A673 (cell line): ENCODE data around the gene IL1B. TPM values are rescaled to one million over a fixed set of nuclear protein-coding genes. Genes with fewer than 3 reads are reported as not detected.

Experiments used
- BruUV-seq: library from RNA; stranded (reverse); fragments of 400-500 nt; replicated peaks from 2 replicates; lab custom pipeline; 2021; lab: Mats Ljungman, UMichigan
- CTCF ChIA-PET: fragments of 300-600 bp; sonication (Branson Sonifier 250); formaldehyde crosslinking; loops from one replicate; lab custom pipeline; 2022; ENCODE audit warnings: antibody characterized with exemption; lab: Charles Lee
- POLR2A ChIA-PET: fragments of 300-600 bp; sonication (Branson Sonifier 250); formaldehyde crosslinking; loops from one replicate; lab custom pipeline; 2022; ENCODE audit warnings: antibody characterized with exemption; ENCODE audit not compliant: low non-redundant PET; lab: Charles Lee
- DNase-seq: peaks from one replicate; pipeline ENCODE4 v3.0.0-alpha.2; 2015; ENCODE audit warnings: low spot score
- H3K27ac ChIP-seq: fragments of 200-600 bp; sonication (generic); 2 replicates; pipeline ENCODE4 v1.5.1; 2016; ENCODE audit warnings: mixed run types, low read depth, mild to moderate bottlenecking, mixed read lengths, antibody characterized with exemption, low read length; ENCODE audit not compliant: poor library complexity, severe bottlenecking
- H3K27me3 ChIP-seq: fragments of 200-600 bp; sonication (generic); replicated peaks from 2 replicates; pipeline ENCODE4 v1.6.1; 2017; ENCODE audit warnings: mixed run types, low read depth, mild to moderate bottlenecking, mixed read lengths, antibody characterized with exemption, low read length; ENCODE audit not compliant: insufficient read depth, poor library complexity
- H3K36me3 ChIP-seq: fragments of 200-600 bp; sonication (generic); 2 replicates; pipeline ENCODE4 v1.6.1; 2016; ENCODE audit warnings: mixed run types, mild to moderate bottlenecking, mixed read lengths, antibody characterized with exemption, low read length; ENCODE audit not compliant: insufficient read depth, poor library complexity, severe bottlenecking
- H3K4me1 ChIP-seq: fragments of 200-600 bp; sonication (generic); 2 replicates; pipeline ENCODE4 v1.6.1; 2017; ENCODE audit warnings: mixed run types, mild to moderate bottlenecking, mixed read lengths, antibody characterized with exemption, low read length; ENCODE audit not compliant: insufficient read depth, poor library complexity, severe bottlenecking
- H3K4me3 ChIP-seq: fragments of 200-600 bp; sonication (generic); 2 replicates; pipeline ENCODE4 v1.5.1; 2016; ENCODE audit warnings: low read depth, mixed run types, mild to moderate bottlenecking, mixed read lengths, low read length; ENCODE audit not compliant: poor library complexity, severe bottlenecking
- H3K9me3 ChIP-seq: fragments of 200-600 bp; sonication (generic); 2 replicates; pipeline ENCODE4 v1.6.1; 2016; ENCODE audit warnings: mixed run types, low read depth, mild to moderate bottlenecking, mixed read lengths, antibody characterized with exemption, low read length; ENCODE audit not compliant: poor library complexity, severe bottlenecking
- CTCF ChIP-seq: fragments of 300-800, 200-600 bp; sonication (generic); conservative IDR thresholded peaks from 2 replicates; pipeline ENCODE4 v1.5.1; 2017; ENCODE audit warnings: low read depth, mild to moderate bottlenecking, antibody characterized with exemption, low read length, moderate library complexity, mixed read lengths
- EZH2 ChIP-seq: fragments of 200-600 bp; sonication (generic); IDR thresholded peaks from 2 replicates; pipeline ENCODE4 v1.6.1; 2017; ENCODE audit warnings: borderline replicate concordance, low read depth, mild to moderate bottlenecking, mixed read lengths, antibody characterized with exemption, low read length; ENCODE audit not compliant: poor library complexity, severe bottlenecking
- intact Hi-C: fragments of 100-400 bp; cut with micrococcal nuclease; formaldehyde crosslinking; loops from one replicate; pipeline ENCODE4 v1.10.0; 2022; ENCODE audit not compliant: unreplicated experiment
- total RNA-seq: library from RNA; stranded (reverse); gene quantifications from 2 replicates; pipeline ENCODE4 v1.2.3, GENCODE V29; 2021

The IL1B gene
- total RNA-seq, 1 experiment from 2014 or later: 2.1 TPM

- BruUV-seq: no TSS peak
- H3K27ac ChIP-seq: no peak overlapping the region
- H3K36me3 ChIP-seq: no peaks in the 10 kb centered on the region
- H3K4me1 ChIP-seq: no peaks in the 10 kb centered on the region
- intact Hi-C loops: no loop called here
- no peak overlapping the region for H3K4me3 ChIP-seq
- H3K27me3 ChIP-seq: no peaks in the 10 kb centered on the region
- DNase-seq: no peak
- no peak for TF ChIP-seq EZH2
- no peaks in the 10 kb centered on the region for H3K9me3 ChIP-seq
- CTCF ChIA-PET: no interaction called here
- POLR2A ChIA-PET: no interaction called here
These were observed 14.0 kb upstream of the IL1B start for GRCh38 chr2:112850588-112850987.

GRCh38 chr2:112849956-112850355 is 13.4 kb upstream of the IL1B start:
- ChIA-PET POLR2A (interaction anchor here (0.6 kb wide), 1 partner anchor 90 kb away, joined by 3 read pairs; no protein-coding TSS in a partner anchor), CTCF (no interaction called here)
- DNase-seq: no peak
- intact Hi-C loops: no loop called here
- H3K4me3 ChIP-seq: no peak overlapping the region
- H3K27ac ChIP-seq: no peak overlapping the region
- no peak for TF ChIP-seq EZH2
- no peak for TF ChIP-seq CTCF
- BruUV-seq: no TSS peak
- no peaks in the 10 kb centered on the region for H3K27me3 ChIP-seq
- no peaks in the 10 kb centered on the region for H3K36me3 ChIP-seq
- H3K4me1 ChIP-seq: no peaks in the 10 kb centered on the region
- no peaks in the 10 kb centered on the region for H3K9me3 ChIP-seq

DNA sequence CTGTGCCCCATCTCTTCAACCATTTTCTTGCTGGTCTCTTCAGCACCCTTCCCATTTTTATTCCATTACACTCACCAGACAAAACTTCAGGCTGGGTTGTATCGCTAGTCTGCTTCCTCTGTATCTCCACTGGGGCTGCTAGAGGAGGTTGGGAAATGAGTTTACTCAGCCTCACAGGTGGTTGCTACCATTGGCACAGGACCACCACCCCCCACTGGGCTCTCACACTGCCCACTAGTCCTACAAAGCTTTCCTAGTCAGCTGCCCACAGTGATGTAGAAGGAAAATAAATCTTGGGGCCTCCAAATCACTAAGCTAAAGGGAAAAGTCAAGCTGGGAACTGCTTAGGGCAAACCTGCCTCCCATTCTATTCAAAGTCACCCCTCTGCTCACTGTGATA is 12.3 kb upstream of the IL1B start:
- Histone ChIP-seq H3K36me3 (no peaks in the 10 kb centered on the region), H3K27me3 (no peaks in the 10 kb centered on the region), H3K4me3 (no peak overlapping the region), H3K9me3 (no peaks in the 10 kb centered on the region), H3K4me1 (no peaks in the 10 kb centered on the region), H3K27ac (no peak overlapping the region)
- ChIA-PET POLR2A (no interaction called here), CTCF (no interaction called here)
- no TSS peak for BruUV-seq
- TF ChIP-seq CTCF (no peak), EZH2 (no peak)
- no peak for DNase-seq
- intact Hi-C loops: no loop called here

- TF ChIP-seq EZH2 (no peak), CTCF (no peak)
- no peaks in the 10 kb centered on the region for H3K27me3 ChIP-seq
- BruUV-seq: no TSS peak
- ChIA-PET CTCF (no interaction called here), POLR2A (no interaction called here)
- DNase-seq: no peak
- intact Hi-C loops: no loop called here
- H3K4me3 ChIP-seq: no peak overlapping the region
- no peaks in the 10 kb centered on the region for H3K9me3 ChIP-seq
- H3K4me1 ChIP-seq: no peaks in the 10 kb centered on the region
- H3K27ac ChIP-seq: no peak overlapping the region
- H3K36me3 ChIP-seq: no peaks in the 10 kb centered on the region
These were observed 9.5 kb upstream of the IL1B start for GRCh38 chr2:112846031-112846430.
